Natural killer cell treated with Interleukin-12 subunit alpha and Interleukin-12 subunit beta and Interleukin-15 and Interleukin-18, amount 100 ng/mL, for 72 hours (primary cell): ENCODE data around the gene WDR33. TPM values are rescaled to one million over a fixed set of nuclear protein-coding genes. Genes with fewer than 3 reads are reported as not detected.

Experiments
- ATAC-seq, 2 donors: fragments of 150-1000 bp; cut with Tn5 transposase in 1 of 2; sonication (Bioruptor Pico), chemical (Tn5 transposase) in 1 of 2; 2 replicates each; pipeline ENCODE4 v1.10.0; 2021
- DNase-seq: peaks from one replicate; pipeline ENCODE4 v3.0.0; 2022; ENCODE audit warnings: low spot score
- H3K27ac Mint-ChIP-seq, 2 donors: 1 replicate in 1 of 2; 2 replicates in 1 of 2; pipeline ENCODE4 v1.8.0; 2022; ENCODE audit warnings: mixed read lengths in 2 of 2, mild to moderate bottlenecking in 1 of 2, moderate library complexity in 1 of 2
- H3K27me3 Mint-ChIP-seq, 2 donors: 1 replicate in 1 of 2; 2 replicates in 1 of 2; pipeline ENCODE4 v1.8.0; 2022; ENCODE audit warnings: mixed read lengths in 2 of 2
- H3K36me3 Mint-ChIP-seq: one replicate; pipeline ENCODE4 v1.8.0; 2022; ENCODE audit warnings: mixed read lengths
- H3K4me1 Mint-ChIP-seq, 2 donors: 1 replicate in 1 of 2; 2 replicates in 1 of 2; pipeline ENCODE4 v1.8.0; 2022; ENCODE audit warnings: low read depth in 2 of 2, mixed read lengths in 2 of 2, mild to moderate bottlenecking in 1 of 2
- H3K4me3 Mint-ChIP-seq: one replicate; pipeline ENCODE4 v1.8.0; 2022; ENCODE audit warnings: mixed read lengths
- H3K9me3 Mint-ChIP-seq: 2 replicates; pipeline ENCODE4 v1.8.0; 2022; ENCODE audit warnings: mixed read lengths
- total RNA-seq, 2 donors: library from RNA; stranded (reverse); gene quantifications; one replicate each; pipeline ENCODE4 v1.2.3, GENCODE V29; 2022

Gene WDR33
- total RNA-seq, 2 donors from 2014 or later = 70.6 to 85.3 TPM

GRCh38 chr2:127670055-127670956 lies 140.7 kb downstream of the WDR33 start:
- Mint-ChIP-seq H3K27me3 (peaks cover 40 to 53% of the 10 kb centered on the region in 2 donors), H3K27ac (no peak overlapping the region), H3K9me3 (no peaks in the 10 kb centered on the region), H3K4me1 (peaks cover 0 to 4% of the 10 kb centered on the region in 2 donors), H3K36me3 (no peaks in the 10 kb centered on the region), H3K4me3 (no peak overlapping the region)
- ATAC-seq (no peak), DNase-seq (no peak)

- H3K27me3 Mint-ChIP-seq = peaks cover 38 to 53% of the 10 kb centered on the region in 2 donors
- H3K36me3 Mint-ChIP-seq = no peaks in the 10 kb centered on the region
- H3K9me3 Mint-ChIP-seq = no peaks in the 10 kb centered on the region
- H3K27ac Mint-ChIP-seq = no peak overlapping the region
- no peak for ATAC-seq
- no peak overlapping the region for H3K4me3 Mint-ChIP-seq
- no peaks in the 10 kb centered on the region for H3K4me1 Mint-ChIP-seq
- no peak for DNase-seq
Measured at GRCh38 chr2:127669056-127669455, 141.9 kb downstream of the WDR33 start.

- Mint-ChIP-seq H3K27ac (no peak overlapping the region), H3K9me3 (no peaks in the 10 kb centered on the region), H3K4me1 (peaks cover 0 to 2% of the 10 kb centered on the region in 2 donors), H3K36me3 (no peaks in the 10 kb centered on the region), H3K27me3 (peaks cover 39 to 44% of the 10 kb centered on the region in 2 donors), H3K4me3 (no peak overlapping the region)
- ATAC-seq (no peak), DNase-seq (peak; percentile 34)
Measured at GRCh38 chr2:127665267-127665893, 145.6 kb downstream of the WDR33 start.

- peaks cover 0 to 2% of the 10 kb centered on the region in 2 donors for H3K4me1 Mint-ChIP-seq
- H3K27ac Mint-ChIP-seq = no peak overlapping the region
- no peak for ATAC-seq
- peaks cover 39% of the 10 kb centered on the region in 2 donors for H3K27me3 Mint-ChIP-seq
- no peaks in the 10 kb centered on the region for H3K36me3 Mint-ChIP-seq
- H3K9me3 Mint-ChIP-seq = no peaks in the 10 kb centered on the region
- peak; percentile 50 for DNase-seq
- H3K4me3 Mint-ChIP-seq = no peak overlapping the region
Measured at GRCh38 chr2:127664895-127665225, 146.1 kb downstream of the WDR33 start.

- Mint-ChIP-seq H3K4me1 (peaks cover 0 to 2% of the 10 kb centered on the region in 2 donors), H3K4me3 (no peak overlapping the region), H3K36me3 (no peaks in the 10 kb centered on the region), H3K9me3 (no peaks in the 10 kb centered on the region), H3K27me3 (peaks cover 37 to 39% of the 10 kb centered on the region in 2 donors), H3K27ac (no peak overlapping the region)
- DNase-seq (peak; percentile 56), ATAC-seq (no peak)
Measured at GRCh38 chr2:127664065-127664894, 146.7 kb downstream of the WDR33 start.

GRCh38 chr2:127663566-127664064 lies 147.4 kb downstream of the WDR33 start:
- ATAC-seq = no peak
- H3K36me3 Mint-ChIP-seq = no peaks in the 10 kb centered on the region
- no peak overlapping the region for H3K27ac Mint-ChIP-seq
- H3K9me3 Mint-ChIP-seq = no peaks in the 10 kb centered on the region
- DNase-seq = peak; percentile 10
- H3K4me3 Mint-ChIP-seq = no peak overlapping the region
- peaks cover 0 to 2% of the 10 kb centered on the region in 2 donors for H3K4me1 Mint-ChIP-seq
- H3K27me3 Mint-ChIP-seq = peaks cover 36 to 37% of the 10 kb centered on the region in 2 donors

GRCh38 chr2:127662937-127663565 lies 147.9 kb downstream of the WDR33 start:
- H3K9me3 Mint-ChIP-seq = no peaks in the 10 kb centered on the region
- peak in 1 of 2 donors; percentile 22 for ATAC-seq
- peaks cover 0 to 2% of the 10 kb centered on the region in 2 donors for H3K4me1 Mint-ChIP-seq
- H3K4me3 Mint-ChIP-seq = no peak overlapping the region
- H3K27ac Mint-ChIP-seq = no peak overlapping the region
- DNase-seq = no peak
- H3K27me3 Mint-ChIP-seq = peaks cover 36 to 37% of the 10 kb centered on the region in 2 donors
- H3K36me3 Mint-ChIP-seq = no peaks in the 10 kb centered on the region

GRCh38 chr2:127661949-127662510 lies 148.9 kb downstream of the WDR33 start:
- ATAC-seq (no peak), DNase-seq (no peak)
- H3K27me3 Mint-ChIP-seq = peaks cover 28 to 32% of the 10 kb centered on the region in 2 donors
- no peak overlapping the region for H3K4me3 Mint-ChIP-seq
- no peaks in the 10 kb centered on the region for H3K9me3 Mint-ChIP-seq
- H3K4me1 Mint-ChIP-seq = peaks cover 0 to 2% of the 10 kb centered on the region in 2 donors
- H3K36me3 Mint-ChIP-seq = no peaks in the 10 kb centered on the region
- H3K27ac Mint-ChIP-seq = no peak overlapping the region

- no peaks in the 10 kb centered on the region for H3K36me3 Mint-ChIP-seq
- peaks cover 20 to 23% of the 10 kb centered on the region in 2 donors for H3K27me3 Mint-ChIP-seq
- peaks cover 0 to 2% of the 10 kb centered on the region in 2 donors for H3K4me1 Mint-ChIP-seq
- H3K9me3 Mint-ChIP-seq = no peaks in the 10 kb centered on the region
- H3K27ac Mint-ChIP-seq = no peak overlapping the region
- no peak overlapping the region for H3K4me3 Mint-ChIP-seq
- DNase-seq (no peak), ATAC-seq (no peak)
Measured at GRCh38 chr2:127661072-127661649, 149.8 kb downstream of the WDR33 start.

- no peak overlapping the region for H3K4me3 Mint-ChIP-seq
- no peak overlapping the region for H3K27ac Mint-ChIP-seq
- no peaks in the 10 kb centered on the region for H3K36me3 Mint-ChIP-seq
- DNase-seq (no peak), ATAC-seq (no peak)
- H3K27me3 Mint-ChIP-seq = peaks cover 12 to 18% of the 10 kb centered on the region in 2 donors
- no peaks in the 10 kb centered on the region for H3K9me3 Mint-ChIP-seq
- peaks cover 0 to 2% of the 10 kb centered on the region in 2 donors for H3K4me1 Mint-ChIP-seq
Measured at GRCh38 chr2:127660291-127660578, 150.7 kb downstream of the WDR33 start.

- no peaks in the 10 kb centered on the region for H3K9me3 Mint-ChIP-seq
- H3K36me3 Mint-ChIP-seq = no peaks in the 10 kb centered on the region
- DNase-seq (no peak), ATAC-seq (no peak)
- peaks cover 7 to 16% of the 10 kb centered on the region in 2 donors for H3K27me3 Mint-ChIP-seq
- no peak overlapping the region for H3K27ac Mint-ChIP-seq
- no peak overlapping the region for H3K4me3 Mint-ChIP-seq
- H3K4me1 Mint-ChIP-seq = peaks cover 0 to 2% of the 10 kb centered on the region in 2 donors
Measured at GRCh38 chr2:127659408-127660290, 151.3 kb downstream of the WDR33 start.
